Stimulated activated CD4-positive, alpha-beta T cell treated with anti-CD3 and anti-CD28 coated beads, Interleukin-4, amount 100 ng/mL, for 4 hours (primary cell): ENCODE results near the gene ADGRD1.

Source experiments
- DNase-seq, 2 experiments: peaks; one replicate each; pipeline ENCODE4 v3.0.0-alpha.2; 2020

Gene ADGRD1

DNA sequence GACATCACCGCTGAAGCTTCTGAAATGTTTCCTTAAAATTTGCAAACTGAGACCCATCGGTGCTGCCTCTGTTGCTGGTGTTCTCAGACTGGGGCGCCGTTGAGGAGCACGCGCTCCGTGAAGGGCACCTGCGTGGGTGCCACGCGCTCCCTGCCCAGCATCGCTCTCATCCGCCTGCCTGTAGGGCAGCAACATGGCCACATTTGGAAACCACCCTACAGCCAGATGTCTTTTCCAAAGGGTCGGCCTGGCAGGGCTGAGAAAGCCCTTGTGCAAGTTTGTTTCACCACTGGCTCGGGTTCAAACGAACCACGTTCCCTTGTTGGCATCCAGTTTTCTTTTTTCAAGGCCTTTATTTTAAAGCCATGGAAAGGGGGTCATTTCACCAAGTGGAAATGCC, 13.9 kb downstream of the ADGRD1 start:
- no peak for DNase-seq

DNA sequence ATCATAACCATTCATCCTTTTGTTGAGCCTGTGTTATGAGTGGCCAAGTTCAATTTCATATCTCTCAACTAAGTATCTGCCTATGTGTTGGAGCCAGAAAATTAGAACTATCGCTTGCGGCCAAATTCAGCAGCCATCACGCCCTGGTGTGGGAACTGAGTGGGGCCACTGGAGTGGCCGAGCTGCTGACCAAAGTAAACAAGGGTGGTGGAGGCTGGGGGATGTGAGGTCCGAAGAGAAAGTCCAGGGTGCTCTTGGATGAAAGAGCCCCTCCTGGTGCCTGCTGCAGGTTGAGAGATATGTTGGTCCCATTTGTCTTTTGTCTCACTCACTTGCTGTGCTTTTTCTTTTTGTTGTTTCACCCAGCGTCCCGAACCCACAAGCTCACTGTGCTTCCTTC, 14.9 kb downstream of the ADGRD1 start:
- DNase-seq: no peak

DNA sequence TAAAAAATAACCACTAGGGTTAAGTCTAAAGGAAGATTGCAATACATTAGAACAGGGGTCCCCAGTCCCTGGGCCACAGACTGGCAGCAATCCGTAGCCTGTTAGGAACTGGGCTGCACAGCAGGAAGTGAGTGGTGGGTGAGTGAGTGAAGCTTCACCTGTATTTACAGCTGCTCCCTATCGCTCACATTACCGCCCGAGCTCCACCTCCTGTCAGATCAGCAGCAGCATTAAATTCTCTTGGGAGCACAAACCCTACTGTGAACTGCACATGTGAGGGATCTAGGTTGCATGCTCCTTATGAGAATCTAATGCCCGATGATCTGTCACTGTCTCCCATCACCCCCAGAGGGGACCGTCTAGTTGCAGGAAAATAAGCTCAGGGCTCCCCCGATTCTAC, 15.5 kb downstream of the ADGRD1 start:
- DNase-seq: no peak

DNA sequence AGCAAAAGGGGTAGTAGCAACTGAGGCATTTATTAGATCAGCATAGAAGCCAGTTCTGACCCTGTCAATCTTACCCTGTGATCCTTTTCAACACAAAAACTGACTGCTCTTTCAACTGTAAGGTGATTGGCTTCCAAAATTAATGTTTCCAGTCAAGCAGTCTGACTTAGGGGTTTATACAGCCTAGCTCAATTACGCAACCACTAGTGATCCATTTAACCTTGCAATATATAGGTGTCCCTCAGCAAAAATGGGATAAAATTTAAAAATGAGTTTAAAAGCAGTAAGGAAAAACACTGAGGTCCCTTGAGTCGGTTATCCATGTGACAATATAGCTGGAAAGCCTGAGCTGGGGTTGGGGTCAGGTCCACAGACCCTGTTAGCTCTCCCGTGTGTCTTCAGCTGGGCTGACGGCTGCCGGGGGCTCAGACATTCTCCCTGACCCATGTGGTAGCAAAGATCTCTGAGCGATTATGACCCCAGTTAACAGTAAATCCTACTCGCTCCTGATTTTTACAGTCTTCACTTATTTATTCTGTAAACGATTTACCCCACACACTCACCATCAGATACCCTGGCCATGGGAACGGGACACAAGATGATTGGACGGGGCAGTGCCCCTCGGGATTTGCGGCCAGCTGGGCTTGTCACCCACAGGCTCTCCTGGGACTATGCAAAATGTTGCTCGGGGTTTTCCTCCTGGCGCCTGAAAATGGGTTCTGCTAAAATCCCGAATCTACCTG, 16.6 kb downstream of the ADGRD1 start:
- DNase-seq: no peak

DNA sequence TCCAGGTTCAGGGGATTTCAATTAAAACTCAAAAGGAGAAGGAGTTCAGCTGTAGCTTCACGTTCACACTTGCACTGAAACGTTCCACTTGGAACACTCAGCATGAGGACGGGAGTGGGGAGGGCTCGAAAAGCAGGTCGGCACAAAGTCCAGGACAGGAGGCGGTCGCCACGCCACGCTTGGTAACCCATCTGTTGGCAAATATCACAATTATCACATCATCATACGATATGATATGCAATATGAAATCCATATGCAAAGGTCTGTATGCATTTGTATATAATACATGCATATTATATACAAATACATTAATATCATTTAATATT, 17.2 kb downstream of the ADGRD1 start:
- no peak for DNase-seq

DNA sequence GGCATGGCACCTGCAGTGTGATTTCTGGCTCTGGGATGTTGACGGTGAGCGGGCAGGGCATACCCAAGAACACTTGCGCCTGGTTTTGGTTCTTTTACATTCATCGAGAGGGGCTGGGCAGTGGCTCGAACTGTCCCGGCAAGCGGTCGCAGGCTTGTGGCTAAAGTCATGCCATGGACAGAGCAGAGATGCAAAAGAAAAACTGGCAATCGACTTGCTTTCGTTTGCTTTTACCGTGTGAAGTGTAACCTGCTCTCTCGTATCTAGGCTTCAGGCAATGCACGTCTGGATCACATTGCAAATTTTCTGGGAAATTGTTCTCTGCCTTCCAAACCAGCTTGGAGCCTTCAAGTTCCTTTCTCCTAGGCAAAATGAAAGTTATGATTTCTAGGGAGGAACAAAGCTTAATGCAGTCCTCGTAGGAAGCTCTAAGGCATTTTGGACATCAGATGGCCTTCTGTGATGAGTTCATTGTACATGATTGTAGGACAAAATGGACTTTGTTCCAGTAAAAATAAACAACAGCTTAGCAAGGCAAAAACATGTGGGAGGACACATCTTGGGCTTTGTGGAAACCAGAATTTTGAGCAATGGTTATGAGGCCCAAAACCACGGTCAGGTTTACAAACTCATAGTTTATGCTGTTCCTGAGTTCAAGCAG, 18.3 kb downstream of the ADGRD1 start:
- DNase-seq: no peak

DNA sequence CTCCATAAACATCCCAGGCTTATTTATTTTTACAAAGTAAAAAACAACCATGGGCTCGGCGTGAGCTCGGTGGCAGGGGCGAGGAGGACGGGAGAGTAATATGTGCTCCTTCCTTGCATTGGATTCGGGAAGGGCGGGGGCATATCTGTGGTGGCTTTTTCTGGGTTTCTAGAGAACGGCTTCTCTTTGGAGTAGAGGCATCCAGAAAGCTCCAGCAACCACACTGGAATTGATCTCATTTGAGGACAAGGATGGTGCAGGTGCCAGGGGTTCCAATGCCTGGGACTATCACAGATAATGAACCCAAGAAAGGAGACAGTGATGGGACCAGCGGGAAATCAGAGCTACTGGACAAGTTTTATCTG, 18.9 kb downstream of the ADGRD1 start:
- DNase-seq: no peak

DNA sequence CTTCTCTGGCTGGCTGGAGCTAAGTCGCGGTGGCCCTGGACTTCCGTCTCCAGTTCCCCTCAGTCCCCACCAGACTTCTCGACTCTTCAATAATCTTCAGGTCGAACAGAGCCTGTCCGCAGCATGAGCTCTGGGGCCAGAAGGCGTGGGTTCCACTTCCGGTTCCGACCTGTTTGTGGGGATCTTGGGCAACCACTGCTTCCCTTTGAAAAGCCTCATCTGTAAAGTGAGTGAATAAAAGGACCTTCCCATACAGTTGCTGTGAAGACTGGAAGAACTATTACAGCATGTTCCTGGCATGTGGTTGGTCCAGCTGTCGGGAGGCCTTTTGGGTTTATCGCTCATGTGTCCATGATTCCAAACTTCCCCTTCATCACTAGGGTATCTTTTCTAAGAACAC, 19.4 kb downstream of the ADGRD1 start:
- no peak for DNase-seq

DNA sequence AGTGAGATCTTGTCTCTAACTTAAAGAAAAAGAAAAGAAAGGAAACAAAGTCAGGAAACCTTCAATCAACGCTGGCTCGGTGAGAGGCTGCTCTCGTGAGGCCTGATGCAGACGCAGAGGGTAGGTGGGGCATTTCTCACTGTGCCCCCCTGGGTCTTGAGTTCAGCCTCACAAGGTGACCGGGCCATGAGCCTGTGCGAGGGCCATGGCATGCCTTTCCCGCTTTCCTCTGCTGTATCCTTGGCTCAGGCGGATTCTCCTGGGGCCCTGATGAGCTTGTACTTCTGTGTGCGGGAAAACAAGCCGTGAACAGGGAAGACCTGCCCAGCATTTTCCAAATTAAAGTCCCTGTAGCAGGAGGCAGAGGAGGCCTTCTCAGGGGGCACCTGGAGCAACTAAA, 20.2 kb downstream of the ADGRD1 start:
- DNase-seq: no peak

DNA sequence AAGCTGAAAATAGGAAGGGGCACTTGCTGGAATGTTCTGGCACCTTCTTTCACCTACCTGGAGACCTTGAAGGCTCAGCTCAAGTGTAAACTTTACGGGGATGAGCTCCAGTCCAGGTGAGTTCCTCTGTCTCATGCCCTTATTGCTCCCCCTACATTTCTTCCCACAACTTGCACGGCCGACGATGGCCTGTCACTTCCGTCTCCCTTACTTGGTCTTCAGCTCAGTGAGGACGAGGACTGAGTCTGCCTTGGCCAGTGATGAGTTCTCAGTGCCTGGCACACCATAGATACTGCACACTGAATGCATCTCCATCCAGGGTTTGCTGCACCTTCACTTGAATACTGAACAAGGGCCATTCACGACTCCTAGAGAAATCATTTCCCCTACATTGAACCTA, 21.4 kb downstream of the ADGRD1 start:
- DNase-seq: no peak

DNA sequence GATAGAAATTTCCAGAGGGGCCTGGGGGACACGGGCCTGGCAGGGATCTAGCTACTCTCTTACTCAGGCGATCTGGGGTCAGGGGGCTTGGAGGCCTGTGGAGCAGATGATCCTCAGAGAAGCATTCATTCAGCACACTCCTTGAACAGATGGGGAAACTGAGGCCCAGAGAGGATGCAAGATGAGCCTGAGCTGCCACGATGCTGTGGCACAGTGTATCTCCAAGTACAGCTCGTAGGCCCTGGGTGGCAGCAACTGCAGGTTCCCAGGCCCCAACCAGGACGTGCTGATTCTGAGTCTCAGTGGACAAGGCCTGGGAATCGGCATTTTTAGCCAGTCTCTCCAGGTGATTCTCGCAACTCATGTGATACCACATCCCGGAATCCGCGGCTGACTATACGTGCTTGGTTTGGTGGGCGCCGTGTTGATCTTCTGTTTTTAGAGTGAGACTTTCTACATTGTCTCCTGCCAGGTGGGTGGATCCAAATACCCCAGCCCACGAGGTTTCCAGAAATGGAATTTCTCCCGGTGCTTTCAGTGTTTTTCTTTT, 22.5 kb downstream of the ADGRD1 start:
- no peak for DNase-seq

DNA sequence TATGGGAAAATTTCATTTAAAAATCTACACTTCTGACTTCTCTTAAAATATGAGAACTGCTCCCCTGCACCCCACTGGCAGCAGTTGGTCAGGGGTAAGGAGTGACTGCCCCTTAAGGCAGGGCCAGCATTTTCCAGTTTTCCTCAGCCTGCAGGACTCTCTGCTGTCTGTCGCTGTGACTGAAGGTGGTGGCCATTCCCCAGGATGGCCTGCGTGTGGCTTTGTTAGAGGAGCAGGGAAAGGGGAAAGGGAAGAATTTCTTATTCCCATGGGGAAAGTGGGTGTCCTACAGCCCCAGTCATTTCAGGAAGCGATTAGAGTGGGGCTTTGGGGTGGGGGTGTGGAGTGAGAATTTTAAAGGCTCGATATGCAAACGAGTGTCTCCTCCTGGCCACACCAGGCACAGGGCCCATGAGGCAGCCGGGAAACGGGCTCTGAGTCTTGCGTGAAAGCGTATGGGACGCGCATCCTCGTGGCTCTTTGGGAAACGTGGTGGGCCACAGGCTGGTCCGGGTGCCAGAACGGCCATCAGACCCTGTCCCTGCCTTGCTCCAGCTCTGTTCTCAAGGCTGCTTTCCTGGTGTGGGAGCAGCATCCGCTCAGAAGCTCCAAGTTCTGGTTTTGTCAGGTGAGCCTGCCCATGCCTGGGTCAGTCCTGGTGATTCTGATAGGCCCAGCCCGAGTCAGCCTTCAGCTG, 23.5 kb downstream of the ADGRD1 start:
- DNase-seq: no peak

DNA sequence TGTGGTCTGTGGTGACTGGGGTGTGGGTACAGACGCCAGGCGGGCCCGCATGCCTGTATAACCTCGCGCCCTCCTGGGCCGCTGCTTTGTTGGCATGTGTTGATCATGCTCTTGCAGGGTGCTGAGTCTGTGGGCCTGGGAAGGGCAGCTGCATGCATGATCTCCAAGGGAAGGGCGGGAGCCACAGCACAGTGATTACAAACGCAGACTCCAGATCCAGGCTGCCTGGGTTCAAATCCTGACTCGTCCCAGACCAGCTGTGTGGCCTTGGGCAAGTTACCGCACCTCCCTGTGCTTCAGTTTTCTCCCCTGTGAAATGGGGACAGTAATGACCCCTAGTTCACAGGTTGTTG, 24.0 kb downstream of the ADGRD1 start:
- no peak for DNase-seq

DNA sequence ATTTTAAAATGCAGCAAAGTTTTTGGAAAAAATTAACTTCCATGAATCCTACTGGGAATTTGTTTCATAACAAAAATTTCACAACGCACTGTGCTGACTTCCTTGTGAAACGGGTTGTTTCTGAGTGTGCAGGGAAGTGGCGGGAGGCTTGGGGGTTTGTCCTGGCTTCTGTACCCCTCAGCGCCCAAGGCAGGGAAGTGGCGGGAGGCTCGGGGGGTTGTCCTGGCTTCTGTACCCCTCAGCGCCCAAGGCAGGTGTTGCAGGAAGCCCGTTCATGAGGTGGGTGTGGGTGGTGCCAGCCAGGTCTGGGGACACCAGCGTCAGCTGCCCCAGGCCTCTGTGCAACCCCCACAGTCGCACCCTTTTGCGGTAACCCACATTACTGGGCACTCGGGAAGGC, 25.1 kb downstream of the ADGRD1 start:
- no peak for DNase-seq

DNA sequence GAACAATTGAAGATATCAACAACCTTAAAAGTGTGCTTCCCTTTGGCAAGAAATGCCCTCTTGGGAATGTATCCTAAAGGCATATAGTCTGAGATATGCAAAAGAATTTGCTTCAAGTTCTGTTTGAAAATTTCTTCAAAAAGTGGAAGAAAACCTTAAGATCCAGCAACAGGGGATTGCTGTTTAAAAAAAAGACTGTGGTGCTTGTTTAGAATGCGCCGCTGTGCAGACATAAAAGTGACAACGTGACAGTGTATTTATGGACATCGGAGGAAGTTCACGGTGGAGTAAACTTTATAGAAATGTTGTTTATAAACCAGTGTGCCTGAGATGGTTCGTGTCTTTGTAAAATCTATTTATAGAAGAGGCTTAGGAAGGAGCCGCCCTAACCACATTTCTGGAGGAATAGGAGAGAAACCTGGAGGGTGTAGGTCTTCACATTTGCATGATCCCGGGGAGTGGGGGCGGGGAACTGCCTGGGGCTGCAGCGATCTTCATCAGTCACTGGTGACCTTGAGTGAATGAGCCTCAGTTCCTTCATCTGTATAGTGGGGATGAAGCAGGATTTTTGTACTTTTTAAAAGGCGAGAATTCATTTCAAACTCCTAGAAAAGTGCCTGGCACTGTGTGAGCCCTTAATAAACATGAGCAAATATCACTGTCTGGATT, 27.5 kb downstream of the ADGRD1 start:
- no peak for DNase-seq

DNA sequence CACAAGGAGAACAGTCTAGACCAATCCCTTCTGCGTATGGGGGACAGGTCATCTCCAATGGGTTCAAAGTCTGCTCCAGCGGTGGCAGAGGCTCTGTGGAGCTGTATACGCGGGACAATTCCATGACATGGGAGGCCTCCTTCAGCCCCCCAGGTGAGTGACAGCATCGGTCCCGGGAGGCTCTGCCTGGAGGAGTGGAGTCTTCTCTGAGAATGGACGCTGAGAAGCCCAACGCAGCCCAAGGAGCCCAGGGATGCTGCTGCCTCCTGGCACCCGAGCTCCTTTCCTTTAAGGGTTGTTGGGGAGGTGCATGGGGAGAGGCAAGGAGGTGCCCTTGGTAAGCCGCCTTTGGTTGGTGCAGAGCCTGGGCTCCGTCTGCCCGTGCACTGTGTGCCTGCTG, 28.2 kb downstream of the ADGRD1 start:
- no peak for DNase-seq

DNA sequence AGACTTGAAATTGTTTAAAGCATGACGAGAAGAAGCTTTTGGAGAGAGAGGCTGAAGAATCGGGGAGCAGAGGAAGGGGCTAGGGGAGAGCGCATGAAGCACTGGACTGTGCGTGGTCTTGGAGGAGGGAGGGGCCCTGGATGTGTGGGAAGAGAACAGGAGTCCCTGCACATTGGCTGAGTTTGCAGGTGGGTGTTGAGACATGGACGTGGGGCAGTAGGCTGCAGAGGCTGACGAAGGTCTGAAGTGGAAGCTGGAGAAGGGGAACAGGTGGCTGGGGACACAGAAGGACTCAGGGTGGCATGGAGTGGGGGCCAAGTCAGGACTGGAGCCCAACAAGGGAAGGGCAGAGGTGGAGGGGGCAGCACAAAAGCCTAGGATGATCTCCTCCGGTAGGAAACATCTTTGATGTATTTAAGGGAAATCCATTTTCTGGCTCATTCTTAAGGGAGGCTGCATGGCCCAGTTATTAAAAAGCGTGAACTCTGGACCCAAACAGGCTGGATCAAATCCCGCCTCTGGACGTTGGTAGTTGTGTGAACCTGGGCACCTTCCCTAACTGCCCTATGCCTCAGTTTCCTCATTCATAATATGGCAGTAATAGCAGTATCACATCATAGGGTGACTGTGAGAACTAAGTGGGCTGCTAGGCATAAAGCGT, 29.0 kb downstream of the ADGRD1 start:
- DNase-seq: no peak

DNA sequence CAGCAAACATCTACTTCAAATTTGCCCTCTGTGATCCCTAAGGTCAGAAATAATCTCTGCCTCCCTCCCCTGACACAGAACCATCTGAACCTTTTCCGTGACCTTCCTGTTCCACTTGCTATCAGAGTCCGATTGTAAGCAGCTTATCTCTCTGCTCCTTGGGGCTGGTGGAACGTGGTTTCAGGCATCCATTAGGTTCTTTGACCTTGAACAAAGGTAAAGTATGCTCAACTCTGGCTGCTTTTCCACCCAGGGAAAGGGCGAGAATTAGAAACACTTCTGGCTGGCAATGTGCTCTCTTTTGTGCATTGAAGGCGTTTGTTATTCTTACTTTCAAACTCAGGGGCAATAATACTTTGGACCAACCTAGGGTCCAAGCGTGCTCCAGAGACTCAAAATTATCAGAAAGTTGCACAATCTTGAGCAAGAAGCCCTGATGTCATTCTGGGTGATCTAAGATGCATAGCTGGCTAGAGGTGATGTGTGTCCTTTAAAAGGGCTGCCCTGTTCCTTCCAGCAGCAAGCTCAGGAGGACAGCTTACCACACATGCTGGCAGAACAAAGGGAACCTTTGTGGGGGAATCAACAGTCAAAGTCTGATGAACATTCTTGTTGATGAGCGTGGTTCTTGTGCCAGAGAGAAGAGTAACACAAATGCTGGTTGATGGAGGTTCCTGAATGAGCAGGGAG, 29.8 kb downstream of the ADGRD1 start:
- DNase-seq: no peak

DNA sequence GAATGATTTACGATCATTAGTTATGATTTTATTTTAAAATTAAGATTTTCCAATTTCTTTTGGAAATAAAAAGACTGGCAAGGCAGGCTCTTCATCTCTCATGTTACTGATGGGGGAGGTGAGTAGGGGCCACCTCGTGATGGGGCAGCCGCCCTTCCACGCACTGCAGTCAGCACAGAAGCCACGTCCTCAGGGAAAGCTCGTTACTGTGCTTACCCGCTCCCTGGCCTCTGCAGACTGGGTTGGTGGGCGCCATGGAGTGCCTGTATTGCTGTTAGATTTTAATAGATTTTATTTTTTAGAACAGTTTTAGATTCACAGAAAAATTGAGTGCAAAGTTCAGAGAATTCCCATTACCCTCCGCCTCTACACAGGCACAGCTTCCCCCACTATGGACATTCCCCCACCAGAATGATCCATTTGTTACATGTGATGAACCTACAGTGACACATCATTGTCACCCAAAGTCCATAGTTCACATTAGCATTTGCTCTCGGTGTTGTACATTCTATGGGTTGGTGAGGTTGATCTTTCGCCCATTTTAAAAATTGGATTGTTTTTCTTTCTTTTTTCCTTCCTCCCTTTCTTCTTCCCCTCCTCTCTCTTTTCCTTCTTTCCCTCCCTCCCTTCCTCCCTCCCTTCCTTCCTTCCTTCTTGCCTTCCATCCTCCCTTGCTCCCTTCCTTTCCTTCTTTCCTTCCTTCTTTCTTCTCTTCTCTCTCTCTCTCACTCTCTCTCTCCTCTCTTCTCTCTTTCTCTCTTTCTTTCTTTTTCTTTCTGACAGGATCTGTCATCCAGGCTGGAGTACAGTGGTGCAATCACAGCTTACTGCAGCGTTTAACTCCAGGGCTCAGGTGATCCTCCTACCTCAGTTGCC, 30.7 kb downstream of the ADGRD1 start:
- no peak for DNase-seq

DNA sequence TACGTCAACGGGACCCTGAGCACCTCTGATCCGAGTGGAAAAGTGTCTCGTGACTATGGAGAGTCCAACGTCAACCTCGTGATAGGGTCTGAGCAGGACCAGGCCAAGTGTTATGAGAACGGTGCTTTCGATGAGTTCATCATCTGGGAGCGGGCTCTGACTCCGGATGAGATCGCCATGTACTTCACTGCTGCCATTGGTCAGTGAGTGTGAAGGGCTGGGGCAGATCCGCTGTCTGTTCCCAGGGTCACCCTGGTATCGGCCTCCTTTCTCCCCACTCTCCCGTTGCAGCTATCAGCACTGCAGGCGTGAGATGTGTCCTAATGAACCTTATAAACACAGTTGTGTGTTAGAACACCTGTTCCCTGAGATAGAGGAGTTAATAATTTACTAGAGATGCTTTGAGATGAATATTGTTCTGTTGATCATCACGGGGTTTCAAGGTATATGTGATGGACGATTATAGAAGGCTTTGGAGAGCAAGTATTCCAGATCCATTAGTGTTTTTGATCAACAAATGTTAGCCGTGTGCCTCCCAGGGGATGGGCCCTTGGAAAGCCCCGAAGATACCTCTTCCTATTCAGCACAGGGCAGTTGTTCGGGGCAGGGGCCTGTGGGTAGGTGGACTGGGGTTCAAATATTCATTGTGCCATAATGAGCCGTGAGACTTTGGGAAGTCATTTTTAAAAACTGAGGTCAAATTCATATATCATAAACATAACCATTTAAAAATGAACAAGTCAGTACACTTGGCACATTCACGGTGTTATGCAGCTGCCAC, 33.6 kb downstream of the ADGRD1 start:
- DNase-seq: no peak

DNA sequence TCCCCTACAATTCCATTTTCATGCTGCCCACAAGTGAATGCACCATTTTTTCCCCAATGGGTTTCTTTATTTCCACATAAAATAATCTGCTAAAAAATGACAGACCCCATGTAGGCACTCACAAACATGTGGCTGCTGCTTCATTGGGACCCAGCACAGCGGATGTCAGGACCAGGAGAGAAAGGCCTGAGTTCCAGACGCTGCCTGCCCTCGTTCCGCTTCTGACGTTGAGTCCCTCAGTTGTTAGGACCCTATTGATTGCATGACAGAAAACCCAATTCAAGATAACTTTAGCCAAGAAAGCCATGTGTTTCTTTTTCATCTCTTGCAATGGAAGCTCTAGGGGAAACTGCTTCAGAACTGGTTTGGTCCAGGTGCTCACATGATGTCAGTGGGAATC, 34.6 kb downstream of the ADGRD1 start:
- DNase-seq: no peak
